HG03521 (cell line): ENCODE data around the gene ANKRD24.
"Not testable (repeated sequence)": the region's sequence is repeated elsewhere in the genome, so short reads cannot be mapped to it uniquely, and the experiment has no call there.

Experiments used
- ATAC-seq: cut with Tn5 transposase; IDR thresholded peaks from one replicate; pipeline ENCODE4 v1.9.1; 2021; ENCODE audit warnings: mild to moderate bottlenecking, moderate library complexity; ENCODE audit not compliant: unreplicated experiment

The ANKRD24 gene

GRCh38 chr19:4197625-4198466 is 15.4 kb downstream of the ANKRD24 start:
- no peak for ATAC-seq

- ATAC-seq = no peak
Measured at GRCh38 chr19:4198467-4199126, 16.1 kb downstream of the ANKRD24 start.

DNA sequence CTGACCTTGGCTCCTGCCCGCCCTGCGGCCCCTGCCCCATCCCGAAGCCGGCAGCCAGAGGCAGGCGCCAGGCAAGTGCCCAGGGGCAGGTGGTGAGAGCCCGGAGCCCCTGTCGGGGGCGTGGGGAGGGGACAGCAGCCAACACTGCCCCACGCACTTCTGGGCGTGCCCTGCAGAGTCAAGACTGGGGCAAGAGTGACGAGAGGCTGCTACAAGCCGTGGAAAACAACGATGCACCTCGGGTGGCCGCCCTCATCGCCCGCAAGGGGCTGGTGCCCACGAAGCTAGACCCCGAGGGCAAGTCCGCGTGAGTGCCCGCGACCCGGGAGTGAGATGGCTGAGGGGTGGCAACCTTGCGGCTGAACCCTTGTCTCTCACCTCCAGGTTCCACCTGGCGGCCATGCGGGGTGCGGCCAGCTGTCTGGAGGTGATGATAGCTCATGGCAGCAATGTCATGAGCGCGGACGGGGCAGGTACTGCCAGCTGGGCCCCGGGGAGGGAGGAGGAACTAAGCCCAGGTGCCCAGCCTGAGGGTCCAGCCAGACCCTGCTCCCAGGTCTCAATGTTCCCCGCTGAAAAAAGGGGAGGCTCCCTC is 17.3 kb downstream of the ANKRD24 start:
- ATAC-seq = no peak

GRCh38 chr19:4200940-4201542 is 18.6 kb downstream of the ANKRD24 start:
- ATAC-seq = no peak

- no peak for ATAC-seq
Measured at GRCh38 chr19:4201798-4202197, 19.3 kb downstream of the ANKRD24 start.

DNA sequence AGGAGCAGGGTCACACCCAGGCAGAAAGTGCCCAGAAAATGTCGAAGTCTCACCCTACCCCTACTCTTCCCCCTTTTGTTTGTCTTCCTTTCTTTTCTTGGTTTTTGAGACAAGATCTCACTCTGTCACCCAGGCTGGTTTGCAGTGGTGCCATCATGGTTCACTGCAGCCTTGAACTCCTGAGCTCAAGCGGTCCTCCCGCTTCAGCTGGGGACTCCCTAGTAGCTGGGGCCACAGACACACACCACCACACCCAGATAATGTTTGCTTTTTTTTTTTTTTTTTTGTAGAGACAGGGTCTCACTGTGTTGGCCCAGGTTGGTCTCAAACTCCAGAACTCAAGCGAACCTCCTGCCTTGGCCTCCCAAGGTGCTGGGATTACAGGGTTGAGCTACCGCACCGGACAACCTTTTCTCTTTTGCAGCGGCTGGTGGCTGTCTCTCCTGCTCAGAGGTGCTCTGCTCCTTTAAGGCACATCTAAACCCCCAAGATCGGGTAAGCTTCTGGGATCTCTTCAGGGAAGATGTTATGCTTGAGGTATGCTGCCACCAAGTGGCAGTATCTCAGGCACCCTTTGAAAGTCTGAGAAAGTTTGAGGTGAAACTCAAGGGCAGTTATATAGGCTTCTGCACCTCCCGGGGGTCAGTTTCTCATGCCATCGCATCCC is 24.5 kb downstream of the ANKRD24 start:
- no peak for ATAC-seq

DNA sequence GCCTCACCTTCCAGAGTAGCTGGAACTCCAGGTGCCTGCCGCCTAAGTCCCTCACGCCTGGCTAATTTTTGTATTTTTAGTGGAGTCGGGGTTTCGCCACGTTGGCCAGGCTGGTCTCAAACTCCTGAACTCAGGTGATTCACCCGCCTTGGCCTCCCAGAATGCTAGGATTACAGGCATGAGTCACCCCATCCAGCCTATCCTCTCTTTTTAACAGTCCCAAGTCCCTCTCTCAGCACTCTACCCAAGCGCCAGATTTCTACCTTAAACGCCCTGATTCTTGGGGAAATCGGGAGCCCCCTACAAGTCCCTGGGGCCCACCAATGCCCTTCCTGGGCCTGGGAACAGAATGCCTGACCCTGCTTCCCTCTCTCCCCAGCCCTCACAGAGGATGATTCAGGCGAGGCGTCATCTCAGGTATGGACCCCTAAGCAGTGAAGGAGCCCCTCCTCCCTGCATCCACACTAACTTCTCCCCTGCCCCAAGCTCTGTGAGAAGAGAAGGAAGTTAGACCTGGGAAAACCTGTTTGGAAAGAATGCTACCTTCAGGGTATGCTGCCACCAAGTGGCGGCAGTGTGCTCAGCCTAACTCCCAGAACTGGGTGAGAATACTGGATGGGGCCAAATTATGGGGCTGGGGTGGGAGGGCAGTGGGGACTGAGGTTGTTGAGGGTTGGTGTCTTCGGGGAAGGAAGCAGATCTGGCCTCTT is 26.1 kb downstream of the ANKRD24 start:
- ATAC-seq = no peak

GRCh38 chr19:4210166-4210731 is 27.8 kb downstream of the ANKRD24 start:
- ATAC-seq = no peak

DNA sequence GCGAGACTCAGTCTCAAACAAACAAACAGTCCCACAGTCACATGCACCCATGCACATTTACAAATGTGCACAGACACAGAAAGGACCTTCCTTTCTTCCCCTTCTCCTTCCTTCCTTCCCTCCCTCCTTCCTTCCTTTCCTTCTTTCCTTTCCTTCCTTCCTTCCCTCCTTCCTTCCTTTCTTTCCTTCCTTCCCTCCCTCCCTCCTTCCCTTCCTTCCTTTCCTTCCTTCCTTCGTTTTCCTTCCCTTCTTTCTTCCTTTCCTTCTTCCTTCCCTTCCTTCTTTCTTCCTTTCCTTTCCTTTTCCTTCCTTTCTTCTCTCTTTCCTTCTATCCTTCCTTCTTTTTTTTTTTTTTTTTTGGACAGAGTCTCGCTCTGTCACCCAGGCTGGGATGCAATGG is 30.6 kb downstream of the ANKRD24 start:
- no peak for ATAC-seq

DNA sequence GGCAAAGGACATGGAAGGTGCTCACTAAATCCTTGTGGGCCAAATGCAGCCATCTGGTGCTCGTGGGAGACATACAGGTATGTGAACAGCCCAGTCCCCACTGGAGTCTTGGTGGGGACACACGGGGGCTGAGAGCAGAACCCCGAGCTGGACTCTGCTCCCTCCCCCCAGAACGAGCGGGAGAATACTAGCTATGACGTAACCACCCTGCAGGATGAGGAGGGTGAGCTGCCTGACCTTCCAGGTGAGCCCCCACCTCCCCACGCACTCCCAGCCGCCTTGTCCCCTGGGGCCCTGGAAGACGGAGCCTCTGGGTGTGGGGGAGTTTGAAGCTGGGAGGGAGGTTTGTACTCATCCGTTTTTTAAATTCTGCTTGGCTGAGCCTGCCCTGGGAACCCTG is 33.3 kb downstream of the ANKRD24 start:
- no peak for ATAC-seq

- no peak for ATAC-seq
Measured at GRCh38 chr19:4216846-4217245, 34.4 kb downstream of the ANKRD24 start.

DNA sequence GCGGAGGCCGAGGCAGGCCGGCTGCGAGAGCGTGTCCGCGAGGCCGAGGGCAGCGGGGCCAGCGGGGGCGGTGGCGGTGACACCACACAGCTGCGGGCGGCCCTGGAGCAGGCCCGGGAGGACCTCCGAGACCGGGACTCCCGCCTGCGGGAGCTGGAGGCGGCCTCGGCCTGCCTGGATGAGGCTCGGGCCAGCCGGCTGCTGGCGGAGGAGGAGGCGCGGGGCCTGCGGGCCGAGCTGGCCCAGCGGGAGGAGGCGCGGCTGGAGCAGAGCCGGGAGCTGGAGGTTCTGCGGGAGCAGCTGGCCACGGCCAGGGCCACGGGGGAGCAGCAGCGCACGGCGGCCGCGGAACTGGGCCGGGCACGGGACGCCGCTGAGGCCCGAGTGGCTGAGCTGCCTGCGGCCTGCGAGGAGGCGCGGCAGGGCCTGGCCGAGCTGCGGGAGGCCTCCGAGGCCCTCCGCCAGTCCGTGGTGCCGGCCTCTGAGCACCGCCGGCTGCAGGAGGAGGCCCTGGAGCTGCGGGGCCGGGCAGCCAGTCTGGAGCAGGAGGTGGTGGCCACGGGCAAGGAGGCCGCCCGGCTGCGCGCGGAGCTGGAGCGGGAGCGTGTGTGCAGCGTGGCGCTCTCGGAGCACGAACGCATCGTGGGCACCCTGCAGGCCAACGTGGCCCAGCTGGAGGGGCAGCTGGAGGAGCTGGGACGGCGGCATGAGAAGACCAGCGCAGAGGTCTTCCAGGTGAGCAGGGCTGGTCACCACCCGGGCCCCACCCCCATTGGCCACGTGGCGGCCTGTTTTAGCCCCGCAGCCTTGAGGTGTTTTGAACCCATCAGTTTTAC is 35.2 kb downstream of the ANKRD24 start:
- ATAC-seq = no peak

- ATAC-seq = not testable (repeated sequence)
Measured at GRCh38 chr19:4218523-4218922, 36.0 kb downstream of the ANKRD24 start.

GRCh38 chr19:4220188-4220587 is 37.7 kb downstream of the ANKRD24 start:
- no peak for ATAC-seq

GRCh38 chr19:4224470-4224869 is 42.0 kb downstream of the ANKRD24 start:
- no peak for ATAC-seq

- no peak for ATAC-seq
Measured at GRCh38 chr19:4225885-4226284, 43.4 kb downstream of the ANKRD24 start.

- no peak for ATAC-seq
Measured at GRCh38 chr19:4227771-4228170, 45.3 kb downstream of the ANKRD24 start.

GRCh38 chr19:4228765-4229178 is 46.3 kb downstream of the ANKRD24 start:
- no peak for ATAC-seq
